A673 (cell line): ENCODE data around the gene CELSR1. TPM values are rescaled to one million over a fixed set of nuclear protein-coding genes. Genes with fewer than 3 reads are reported as not detected.

Experiments
- BruUV-seq: library from RNA; stranded (reverse); fragments of 400-500 nt; replicated peaks from 2 replicates; lab custom pipeline; 2021; lab: Mats Ljungman, UMichigan
- CTCF ChIA-PET: fragments of 300-600 bp; sonication (Branson Sonifier 250); formaldehyde crosslinking; loops from one replicate; lab custom pipeline; 2022; ENCODE audit warnings: antibody characterized with exemption; lab: Charles Lee
- POLR2A ChIA-PET: fragments of 300-600 bp; sonication (Branson Sonifier 250); formaldehyde crosslinking; loops from one replicate; lab custom pipeline; 2022; ENCODE audit warnings: antibody characterized with exemption; ENCODE audit not compliant: low non-redundant PET; lab: Charles Lee
- DNase-seq: peaks from one replicate; pipeline ENCODE4 v3.0.0-alpha.2; 2015; ENCODE audit warnings: low spot score
- H3K27ac ChIP-seq: fragments of 200-600 bp; sonication (generic); 2 replicates; pipeline ENCODE4 v1.5.1; 2016; ENCODE audit warnings: mixed run types, low read depth, mild to moderate bottlenecking, mixed read lengths, antibody characterized with exemption, low read length; ENCODE audit not compliant: poor library complexity, severe bottlenecking
- H3K27me3 ChIP-seq: fragments of 200-600 bp; sonication (generic); replicated peaks from 2 replicates; pipeline ENCODE4 v1.6.1; 2017; ENCODE audit warnings: mixed run types, low read depth, mild to moderate bottlenecking, mixed read lengths, antibody characterized with exemption, low read length; ENCODE audit not compliant: insufficient read depth, poor library complexity
- H3K36me3 ChIP-seq: fragments of 200-600 bp; sonication (generic); 2 replicates; pipeline ENCODE4 v1.6.1; 2016; ENCODE audit warnings: mixed run types, mild to moderate bottlenecking, mixed read lengths, antibody characterized with exemption, low read length; ENCODE audit not compliant: insufficient read depth, poor library complexity, severe bottlenecking
- H3K4me1 ChIP-seq: fragments of 200-600 bp; sonication (generic); 2 replicates; pipeline ENCODE4 v1.6.1; 2017; ENCODE audit warnings: mixed run types, mild to moderate bottlenecking, mixed read lengths, antibody characterized with exemption, low read length; ENCODE audit not compliant: insufficient read depth, poor library complexity, severe bottlenecking
- H3K4me3 ChIP-seq: fragments of 200-600 bp; sonication (generic); 2 replicates; pipeline ENCODE4 v1.5.1; 2016; ENCODE audit warnings: low read depth, mixed run types, mild to moderate bottlenecking, mixed read lengths, low read length; ENCODE audit not compliant: poor library complexity, severe bottlenecking
- H3K9me3 ChIP-seq: fragments of 200-600 bp; sonication (generic); 2 replicates; pipeline ENCODE4 v1.6.1; 2016; ENCODE audit warnings: mixed run types, low read depth, mild to moderate bottlenecking, mixed read lengths, antibody characterized with exemption, low read length; ENCODE audit not compliant: poor library complexity, severe bottlenecking
- EZH2 ChIP-seq: fragments of 200-600 bp; sonication (generic); IDR thresholded peaks from 2 replicates; pipeline ENCODE4 v1.6.1; 2017; ENCODE audit warnings: borderline replicate concordance, low read depth, mild to moderate bottlenecking, mixed read lengths, antibody characterized with exemption, low read length; ENCODE audit not compliant: poor library complexity, severe bottlenecking
- intact Hi-C: fragments of 100-400 bp; cut with micrococcal nuclease; formaldehyde crosslinking; loops from one replicate; pipeline ENCODE4 v1.10.0; 2022; ENCODE audit not compliant: unreplicated experiment
- total RNA-seq: library from RNA; stranded (reverse); gene quantifications from 2 replicates; pipeline ENCODE4 v1.2.3, GENCODE V29; 2021
- TF ChIP-seq, protein P1 (sequence below): fragments of 300-800, 200-600 bp; sonication (generic); conservative IDR thresholded peaks from 2 replicates; pipeline ENCODE4 v1.5.1; 2017; ENCODE audit warnings: low read depth, mild to moderate bottlenecking, antibody characterized with exemption, low read length, moderate library complexity, mixed read lengths

Gene CELSR1
- total RNA-seq, 1 experiment from 2014 or later, result 2.3 TPM

- ChIA-PET POLR2A (no interaction called here), CTCF (no interaction called here)
- Histone ChIP-seq H3K36me3 (peaks cover 70% of the 10 kb centered on the region), H3K9me3 (no peaks in the 10 kb centered on the region), H3K4me1 (no peaks in the 10 kb centered on the region), H3K27ac (no peak overlapping the region), H3K27me3 (no peaks in the 10 kb centered on the region), H3K4me3 (no peak overlapping the region)
- intact Hi-C loops, result no loop called here
- DNase-seq, result no peak
- TF ChIP-seq, protein P1, sequence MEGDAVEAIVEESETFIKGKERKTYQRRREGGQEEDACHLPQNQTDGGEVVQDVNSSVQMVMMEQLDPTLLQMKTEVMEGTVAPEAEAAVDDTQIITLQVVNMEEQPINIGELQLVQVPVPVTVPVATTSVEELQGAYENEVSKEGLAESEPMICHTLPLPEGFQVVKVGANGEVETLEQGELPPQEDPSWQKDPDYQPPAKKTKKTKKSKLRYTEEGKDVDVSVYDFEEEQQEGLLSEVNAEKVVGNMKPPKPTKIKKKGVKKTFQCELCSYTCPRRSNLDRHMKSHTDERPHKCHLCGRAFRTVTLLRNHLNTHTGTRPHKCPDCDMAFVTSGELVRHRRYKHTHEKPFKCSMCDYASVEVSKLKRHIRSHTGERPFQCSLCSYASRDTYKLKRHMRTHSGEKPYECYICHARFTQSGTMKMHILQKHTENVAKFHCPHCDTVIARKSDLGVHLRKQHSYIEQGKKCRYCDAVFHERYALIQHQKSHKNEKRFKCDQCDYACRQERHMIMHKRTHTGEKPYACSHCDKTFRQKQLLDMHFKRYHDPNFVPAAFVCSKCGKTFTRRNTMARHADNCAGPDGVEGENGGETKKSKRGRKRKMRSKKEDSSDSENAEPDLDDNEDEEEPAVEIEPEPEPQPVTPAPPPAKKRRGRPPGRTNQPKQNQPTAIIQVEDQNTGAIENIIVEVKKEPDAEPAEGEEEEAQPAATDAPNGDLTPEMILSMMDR, result no peak
- TF ChIP-seq EZH2, result no peak
- BruUV-seq, result no TSS peak
Observed at GRCh38 chr22:46331496-46331895, 205.9 kb downstream of the CELSR1 start.

DNA sequence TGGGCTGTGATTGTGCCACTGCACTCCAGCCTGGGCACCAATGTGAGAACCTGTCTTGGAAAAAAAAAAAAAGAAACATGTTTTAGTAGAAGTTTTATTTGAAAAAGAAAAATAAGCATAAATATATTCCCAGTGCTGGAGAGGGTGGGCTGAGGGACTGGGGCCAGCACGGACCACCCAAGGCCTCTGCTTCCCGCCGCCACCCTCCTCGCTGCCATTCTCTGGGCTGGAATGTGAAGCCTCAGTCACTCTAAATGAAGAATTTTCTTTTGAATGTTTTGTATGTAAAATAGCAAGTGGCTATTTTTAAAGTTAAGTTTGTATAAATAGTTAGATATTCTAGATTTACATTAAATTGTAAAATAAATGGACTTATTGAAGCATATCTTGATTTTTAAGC lies 207.0 kb downstream of the CELSR1 start:
- BruUV-seq, result no TSS peak
- intact Hi-C loops, result no loop called here
- no peaks in the 10 kb centered on the region for H3K9me3 ChIP-seq
- no peak overlapping the region for H3K27ac ChIP-seq
- no peaks in the 10 kb centered on the region for H3K27me3 ChIP-seq
- peaks cover 81% of the 10 kb centered on the region for H3K36me3 ChIP-seq
- DNase-seq, result no peak
- no peaks in the 10 kb centered on the region for H3K4me1 ChIP-seq
- ChIA-PET CTCF (no interaction called here), POLR2A (no interaction called here)
- TF ChIP-seq, protein P1, result no peak
- TF ChIP-seq EZH2, result no peak
- H3K4me3 ChIP-seq, result no peak overlapping the region

GRCh38 chr22:46329616-46330015 lies 207.8 kb downstream of the CELSR1 start:
- ChIA-PET CTCF (no interaction called here), POLR2A (no interaction called here)
- H3K27me3 ChIP-seq, result no peaks in the 10 kb centered on the region
- BruUV-seq, result no TSS peak
- no peak overlapping the region for H3K4me3 ChIP-seq
- TF ChIP-seq, protein P1, result no peak
- no peak for TF ChIP-seq EZH2
- DNase-seq, result no peak
- no peak overlapping the region for H3K27ac ChIP-seq
- H3K36me3 ChIP-seq, result peaks cover 88% of the 10 kb centered on the region
- intact Hi-C loops, result no loop called here
- H3K9me3 ChIP-seq, result no peaks in the 10 kb centered on the region
- H3K4me1 ChIP-seq, result no peaks in the 10 kb centered on the region
